Stomach (tissue), 19 donors: Measurements from ENCODE around the gene SMIM21. TPM values are rescaled to one million over a fixed set of nuclear protein-coding genes. Genes with fewer than 3 reads are reported as not detected.

Experiments
- DNase-seq, 2 donors: peaks; one replicate each; pipeline versions ENCODE4 v3.0.0 to v3.0.0-alpha.2; 2013 to 2019
- H3K27ac ChIP-seq, 5 donors: fragments of 200-600 bp in 4 of 5; sonication (generic) in 4 of 5; one replicate each; pipeline ENCODE4 v1.5.1; 2013 to 2019; ENCODE audit warnings: mild to moderate bottlenecking in 1 of 5, moderate library complexity in 1 of 5
- H3K27me3 ChIP-seq, 3 donors: fragments of 200-600 bp; sonication (generic); one replicate each; pipeline ENCODE4 v1.5.1; 2017 to 2019; ENCODE audit warnings: mixed run types in 1 of 3
- H3K36me3 ChIP-seq, 4 donors: fragments of 200-600 bp; sonication (generic); 1 replicate in 3 of 4; 2 replicates in 1 of 4; pipeline ENCODE4 v1.5.1; 2016 to 2019
- H3K4me1 ChIP-seq, 4 donors: fragments of 200-600 bp; sonication (generic); one replicate each; pipeline ENCODE4 v1.5.1; 2016 to 2019
- H3K4me3 ChIP-seq, 4 donors: fragments of 200-600 bp; sonication (generic) in 3 of 4; one replicate each; pipeline ENCODE4 v1.5.1; 2016 to 2019; ENCODE audit warnings: mild to moderate bottlenecking in 1 of 4
- H3K9me3 ChIP-seq, 4 donors: fragments of 200-600 bp; sonication (generic); one replicate each; pipeline ENCODE4 v1.5.1; 2016 to 2019
- CTCF ChIP-seq, 7 experiments: fragments of 450-650 bp in 4 of 7; fragments of 200-600 bp in 3 of 7; sonication (generic) in 3 of 7; IDR thresholded peaks; one replicate each; pipeline ENCODE4 v1.5.1; 2016 to 2019; ENCODE audit warnings: antibody characterized with exemption in 7 of 7, control low read depth in 2 of 7, mild to moderate bottlenecking in 1 of 7
- EP300 ChIP-seq: sonication (generic); formaldehyde crosslinking; IDR thresholded peaks from one replicate; pipeline ENCODE4 v1.6.1; 2017; ENCODE audit warnings: antibody characterized with exemption
- POLR2A ChIP-seq, 4 donors: fragments of 450-650 bp; IDR thresholded peaks; one replicate each; pipeline ENCODE4 v1.6.1; 2016; ENCODE audit warnings: antibody characterized with exemption in 4 of 4, control low read depth in 2 of 4, mild to moderate bottlenecking in 1 of 4, moderate library complexity in 1 of 4
- POLR2AphosphoS5 ChIP-seq, 3 donors: sonication (generic); formaldehyde crosslinking; IDR thresholded peaks; one replicate each; pipeline ENCODE4 v1.6.1; 2016; ENCODE audit warnings: antibody characterized with exemption in 3 of 3
- WGBS, 5 donors: extraction: QIAGEN DNeasy Blood & Tissue Kit in 3 of 5; methylation state at CpG; one replicate each; pipeline versions ENCODE4 v1.1.5 to v1.1.7; 2013 to 2018; 5-methylcytosine and 5-hydroxymethylcytosine counted together
- intact Hi-C: fragments of 100-400 bp; cut with DNase I; formaldehyde crosslinking; loops from one replicate; pipeline ENCODE4 v1.15.1; 2023; ENCODE audit warnings: low total_unique reads
- long read RNA-seq, 10 donors: transcript quantifications; one replicate each; lab custom pipeline, GENCODE V29; 2026
- polyA plus RNA-seq, 3 donors: library from polyadenylated mRNA; stranded (reverse); fragments of 200-250 nt; gene quantifications; one replicate each; pipeline ENCODE4 v1.2.3, GENCODE V29; 2013
- total RNA-seq, 5 donors: library from RNA; depleted of rRNA; stranded (reverse); fragments of >200 nt; gene quantifications; one replicate each; pipeline versions ENCODE4 v1.1.0 to v1.2.3, GENCODE V29; 2014 to 2016
- donor health status: healthy with polysubstance abuse.
- donor health status: Bipolar disorder and iron deficiency.
- donor health status: healthy.

Gene SMIM21
- not detected for total RNA-seq
- polyA plus RNA-seq = not detected
- long read RNA-seq, donor 1 = 0 reads
- long read RNA-seq, donor 2 = 0 reads
- long read RNA-seq, donor 3 = 0 reads
- long read RNA-seq, donor 4 = 0 reads
- long read RNA-seq, donor 5 = 0 reads
- long read RNA-seq, donor 6 = 0 reads
- long read RNA-seq, donor 7 = 0 reads
- long read RNA-seq, donor 8 = 0 reads
- long read RNA-seq, donor 9 = 0 reads
- long read RNA-seq, donor 10 = 0 reads

- TF ChIP-seq POLR2A (IDR thresholded peaks at IDR 0.05) (no peak), EP300 (no peak), POLR2AphosphoS5 (IDR thresholded peaks at IDR 0.05) (no peak), CTCF (IDR thresholded peaks at IDR 0.05) (no peak)
- no peak for DNase-seq
- intact Hi-C loops = no loop called here
- H3K4me3 ChIP-seq = no peak within 1 kb of the TSS
- H3K9me3 ChIP-seq = no peaks in the 10 kb centered on the region
- no peak within 1 kb of the TSS for H3K27ac ChIP-seq
- H3K27me3 ChIP-seq = peaks cover 0 to 8% (median 0%) of the 10 kb centered on the region in 3 donors
- WGBS, 5 donors = 76 to 92% (median 84%) methylated on average over 4 of the region's 4 CpGs
- H3K4me1 ChIP-seq = no peaks in the 10 kb centered on the region
- H3K36me3 ChIP-seq = no peaks in the 10 kb centered on the region
Observed at GRCh38 chr18:75427603-75428002, at the start of gene SMIM21. Gene SMIM21, minus strand, starts transcription at chr18:75427703. Its CDS starts 140 bp downstream, at chr18:75427563.

- Histone ChIP-seq H3K27ac (no peak overlapping the region), H3K4me3 (no peak overlapping the region), H3K9me3 (no peaks in the 10 kb centered on the region), H3K4me1 (no peaks in the 10 kb centered on the region), H3K27me3 (no peaks in the 10 kb centered on the region), H3K36me3 (no peaks in the 10 kb centered on the region)
- intact Hi-C loops = no loop called here
- 44 to 58% (median 46%) methylated on average over 2 of the region's 2 CpGs for WGBS, 5 donors
- TF ChIP-seq EP300 (no peak), POLR2A (IDR thresholded peaks at IDR 0.05) (no peak), CTCF (IDR thresholded peaks at IDR 0.05) (no peak), POLR2AphosphoS5 (IDR thresholded peaks at IDR 0.05) (no peak)
- DNase-seq = peak in 1 of 2 donors; percentile 31
Observed at GRCh38 chr18:75475228-75475627, 47.7 kb upstream of the SMIM21 start.

GRCh38 chr18:75474332-75474731 is 46.8 kb upstream of the SMIM21 start:
- Histone ChIP-seq H3K36me3 (no peaks in the 10 kb centered on the region), H3K4me1 (no peaks in the 10 kb centered on the region), H3K27ac (no peak overlapping the region), H3K27me3 (no peaks in the 10 kb centered on the region), H3K4me3 (no peak overlapping the region), H3K9me3 (no peaks in the 10 kb centered on the region)
- intact Hi-C loops = no loop called here
- DNase-seq = no peak
- 45 to 69% (median 55%) methylated on average over 2 of the region's 2 CpGs for WGBS, 5 donors
- no peak for TF ChIP-seq POLR2AphosphoS5 (IDR thresholded peaks at IDR 0.05)
- TF ChIP-seq CTCF (IDR thresholded peaks at IDR 0.05) = no peak
- TF ChIP-seq EP300 = no peak
- no peak for TF ChIP-seq POLR2A (IDR thresholded peaks at IDR 0.05)

- H3K27ac ChIP-seq = no peak overlapping the region
- no peaks in the 10 kb centered on the region for H3K9me3 ChIP-seq
- intact Hi-C loops = no loop called here
- H3K4me3 ChIP-seq = no peak overlapping the region
- H3K4me1 ChIP-seq = no peaks in the 10 kb centered on the region
- H3K36me3 ChIP-seq = no peaks in the 10 kb centered on the region
- no peak for TF ChIP-seq CTCF (IDR thresholded peaks at IDR 0.05)
- TF ChIP-seq EP300 = no peak
- H3K27me3 ChIP-seq = no peaks in the 10 kb centered on the region
- 82 to 94% (median 90%) methylated on average over 4 of the region's 4 CpGs for WGBS, 5 donors
- no peak for DNase-seq
Observed at GRCh38 chr18:75473316-75473715, 45.8 kb upstream of the SMIM21 start.
